Measurements from ENCODE around the gene RCAN2.

DNA sequence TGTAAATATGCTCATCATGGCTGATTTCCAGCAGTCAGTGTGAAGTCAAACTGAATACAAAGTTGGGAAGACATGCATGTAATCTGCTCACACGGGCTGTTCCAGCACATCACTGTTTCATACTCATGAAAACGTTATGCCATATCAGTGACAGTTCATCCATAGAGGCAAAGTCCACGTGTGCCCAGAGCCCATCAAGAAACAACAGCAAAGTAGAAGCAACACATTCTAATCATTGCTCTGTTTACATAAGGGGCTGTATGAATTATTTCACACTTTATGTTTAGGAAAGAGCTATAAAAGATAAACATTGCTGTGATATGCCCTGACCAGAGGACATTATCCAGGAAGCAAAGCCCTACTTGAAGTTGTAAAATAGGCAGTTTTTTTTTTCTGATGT, 163.5 kb downstream of the RCAN2 start:
- no peak for TF ChIP-seq EZH2 (IDR thresholded peaks at IDR 0.05; ENCODE audit: borderline replicate concordance, low read depth, low read length, poor library complexity, severe bottlenecking)
- TF ChIP-seq, protein P1, sequence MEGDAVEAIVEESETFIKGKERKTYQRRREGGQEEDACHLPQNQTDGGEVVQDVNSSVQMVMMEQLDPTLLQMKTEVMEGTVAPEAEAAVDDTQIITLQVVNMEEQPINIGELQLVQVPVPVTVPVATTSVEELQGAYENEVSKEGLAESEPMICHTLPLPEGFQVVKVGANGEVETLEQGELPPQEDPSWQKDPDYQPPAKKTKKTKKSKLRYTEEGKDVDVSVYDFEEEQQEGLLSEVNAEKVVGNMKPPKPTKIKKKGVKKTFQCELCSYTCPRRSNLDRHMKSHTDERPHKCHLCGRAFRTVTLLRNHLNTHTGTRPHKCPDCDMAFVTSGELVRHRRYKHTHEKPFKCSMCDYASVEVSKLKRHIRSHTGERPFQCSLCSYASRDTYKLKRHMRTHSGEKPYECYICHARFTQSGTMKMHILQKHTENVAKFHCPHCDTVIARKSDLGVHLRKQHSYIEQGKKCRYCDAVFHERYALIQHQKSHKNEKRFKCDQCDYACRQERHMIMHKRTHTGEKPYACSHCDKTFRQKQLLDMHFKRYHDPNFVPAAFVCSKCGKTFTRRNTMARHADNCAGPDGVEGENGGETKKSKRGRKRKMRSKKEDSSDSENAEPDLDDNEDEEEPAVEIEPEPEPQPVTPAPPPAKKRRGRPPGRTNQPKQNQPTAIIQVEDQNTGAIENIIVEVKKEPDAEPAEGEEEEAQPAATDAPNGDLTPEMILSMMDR (conservative IDR thresholded peaks at IDR 0.05; ENCODE audit: low read depth, low read length) = no peak

All from A673 (cell line).